NCI-H2029 (cell line): ENCODE results near the gene PEAR1.

Source experiments
- DNase-seq: peaks from one replicate; lab custom pipeline; 2025; lab: John Stamatoyannopoulos, UW

Gene PEAR1

GRCh38 chr1:156901966-156902915, 8.7 kb downstream of the PEAR1 start:
- no peak for DNase-seq

DNA sequence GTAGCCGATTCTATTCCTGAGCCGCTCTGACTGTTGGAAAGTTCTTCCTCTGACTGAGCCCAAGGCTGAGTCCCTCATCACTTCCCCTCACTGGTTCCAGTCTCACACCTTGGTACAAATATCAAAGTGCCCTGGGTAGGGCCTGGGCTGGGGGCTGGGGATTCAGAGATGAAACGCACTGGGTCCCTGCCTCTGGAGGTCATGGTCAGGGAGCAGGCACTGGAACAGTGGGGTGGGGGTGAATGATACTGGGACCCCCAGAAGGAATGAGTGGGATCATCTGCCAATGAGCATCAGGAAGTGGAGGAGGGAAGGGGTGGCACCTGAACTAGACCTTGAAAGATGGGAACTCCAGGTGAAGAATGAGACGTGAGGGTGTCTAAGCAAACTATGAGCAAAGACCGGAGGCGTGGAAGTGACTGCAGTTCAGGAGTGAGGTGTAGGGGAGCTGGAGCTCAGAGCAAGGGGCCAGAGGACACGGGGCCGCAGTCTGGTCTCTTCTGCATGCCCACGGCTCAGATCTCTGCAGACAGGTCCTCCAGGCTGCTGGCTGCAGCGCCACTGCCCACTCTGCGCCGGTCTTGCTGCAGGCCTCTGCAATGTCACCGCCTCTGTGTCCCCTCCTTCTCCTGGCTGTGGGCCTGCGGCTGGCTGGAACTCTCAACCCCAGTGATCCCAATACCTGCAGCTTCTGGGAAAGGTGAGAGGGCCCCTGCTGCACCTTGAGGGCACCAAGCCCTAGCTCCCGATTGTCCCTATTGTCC, 10.0 kb downstream of the PEAR1 start:
- no peak for DNase-seq

- DNase-seq = no peak
Measured at GRCh38 chr1:156904187-156904959, 10.9 kb downstream of the PEAR1 start.

DNA sequence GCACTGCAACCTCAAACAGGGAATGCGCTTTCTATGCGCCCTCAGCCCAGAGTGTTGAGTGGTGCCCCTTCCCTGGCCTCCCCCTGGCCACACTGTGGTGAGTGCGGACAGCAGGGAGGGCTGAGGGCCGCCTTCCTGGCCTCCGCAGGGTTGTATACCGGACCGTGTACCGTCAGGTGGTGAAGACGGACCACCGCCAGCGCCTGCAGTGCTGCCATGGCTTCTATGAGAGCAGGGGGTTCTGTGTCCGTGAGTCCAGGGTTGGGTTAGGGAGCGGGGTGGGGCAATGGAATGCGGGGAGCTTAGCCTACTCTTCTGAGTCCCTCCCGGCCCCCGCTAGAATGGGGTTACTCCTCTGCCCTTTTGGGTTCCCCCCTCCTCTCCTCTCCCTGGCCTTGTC, 11.7 kb downstream of the PEAR1 start:
- no peak for DNase-seq

GRCh38 chr1:156905651-156906050, 12.1 kb downstream of the PEAR1 start:
- no peak for DNase-seq

GRCh38 chr1:156906206-156906906, 12.8 kb downstream of the PEAR1 start:
- no peak for DNase-seq

DNA sequence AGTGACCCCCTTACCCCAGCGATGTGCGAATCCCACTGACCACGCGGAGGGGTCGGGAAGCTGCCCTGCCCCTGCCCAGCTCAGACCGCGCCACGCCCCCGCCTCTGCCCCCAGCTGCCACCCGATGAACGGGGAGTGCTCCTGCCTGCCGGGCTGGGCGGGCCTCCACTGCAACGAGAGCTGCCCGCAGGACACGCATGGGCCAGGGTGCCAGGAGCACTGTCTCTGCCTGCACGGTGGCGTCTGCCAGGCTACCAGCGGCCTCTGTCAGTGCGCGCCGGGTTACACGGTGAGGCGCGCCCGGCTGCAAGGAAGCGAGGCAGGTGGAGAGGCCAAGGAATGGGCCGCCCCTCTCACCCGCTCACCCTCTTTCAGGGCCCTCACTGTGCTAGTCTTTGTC, 15.0 kb downstream of the PEAR1 start:
- DNase-seq = peak; percentile 7

DNA sequence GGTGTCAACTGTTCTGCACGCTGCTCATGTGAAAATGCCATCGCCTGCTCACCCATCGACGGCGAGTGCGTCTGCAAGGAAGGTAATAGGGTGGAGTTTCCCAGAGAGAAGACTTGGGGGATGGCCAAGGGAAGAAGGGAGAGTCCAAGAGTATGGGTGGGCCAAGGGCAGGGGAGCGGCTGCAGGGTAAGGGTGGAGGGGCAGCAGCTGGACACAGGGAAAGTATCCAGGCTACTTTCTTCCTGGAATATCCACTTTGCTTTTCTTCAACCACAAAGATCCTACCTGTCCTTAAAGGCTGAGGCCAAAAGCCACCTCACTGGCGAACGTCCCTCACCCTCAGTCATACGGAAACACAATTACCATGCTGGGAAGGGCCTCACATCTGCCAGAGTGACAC, 15.4 kb downstream of the PEAR1 start:
- no peak for DNase-seq

- no peak for DNase-seq
Measured at GRCh38 chr1:156909671-156910070, 16.2 kb downstream of the PEAR1 start.

- no peak for DNase-seq
Measured at GRCh38 chr1:156910309-156910782, 16.8 kb downstream of the PEAR1 start.

GRCh38 chr1:156911577-156912298, 18.2 kb downstream of the PEAR1 start:
- peak; percentile 81 for DNase-seq

- no peak for DNase-seq
Measured at GRCh38 chr1:156912310-156912709, 18.8 kb downstream of the PEAR1 start.

DNA sequence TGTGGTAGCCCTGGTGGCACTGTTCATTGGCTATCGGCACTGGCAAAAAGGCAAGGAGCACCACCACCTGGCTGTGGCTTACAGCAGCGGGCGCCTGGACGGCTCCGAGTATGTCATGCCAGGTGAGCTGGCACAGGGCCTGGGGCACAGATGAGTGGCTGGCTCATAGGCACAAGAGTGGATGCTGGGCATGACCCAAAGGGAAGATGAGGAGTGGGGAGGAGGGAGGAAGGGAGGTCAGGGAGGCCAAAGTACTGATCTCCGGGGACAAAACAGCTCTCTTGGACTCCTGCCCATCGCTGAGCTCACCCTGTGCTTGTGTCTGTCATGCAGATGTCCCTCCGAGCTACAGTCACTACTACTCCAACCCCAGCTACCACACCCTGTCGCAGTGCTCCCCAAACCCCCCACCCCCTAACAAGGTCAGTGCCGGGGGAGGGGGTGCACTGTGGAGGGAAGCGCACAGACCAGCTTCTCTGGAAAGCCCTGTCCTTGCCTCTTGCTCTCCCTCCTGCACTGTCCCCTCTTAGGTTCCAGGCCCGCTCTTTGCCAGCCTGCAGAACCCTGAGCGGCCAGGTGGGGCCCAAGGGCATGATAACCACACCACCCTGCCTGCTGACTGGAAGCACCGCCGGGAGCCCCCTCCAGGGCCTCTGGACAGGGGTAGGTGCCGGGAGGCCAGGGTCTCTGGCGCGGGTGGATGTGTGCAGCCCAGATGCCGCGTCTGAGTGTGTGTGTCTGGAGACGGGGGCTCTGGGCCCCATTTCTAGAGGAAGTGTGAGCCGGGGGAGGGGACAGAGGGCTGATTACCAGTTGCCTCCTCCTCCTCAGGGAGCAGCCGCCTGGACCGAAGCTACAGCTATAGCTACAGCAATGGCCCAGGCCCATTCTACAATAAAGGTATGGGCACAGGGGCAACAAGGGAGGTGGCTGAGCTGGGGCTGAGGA, 19.6 kb downstream of the PEAR1 start:
- DNase-seq = peak; percentile 93

GRCh38 chr1:156913809-156914387, 20.4 kb downstream of the PEAR1 start:
- no peak for DNase-seq

DNA sequence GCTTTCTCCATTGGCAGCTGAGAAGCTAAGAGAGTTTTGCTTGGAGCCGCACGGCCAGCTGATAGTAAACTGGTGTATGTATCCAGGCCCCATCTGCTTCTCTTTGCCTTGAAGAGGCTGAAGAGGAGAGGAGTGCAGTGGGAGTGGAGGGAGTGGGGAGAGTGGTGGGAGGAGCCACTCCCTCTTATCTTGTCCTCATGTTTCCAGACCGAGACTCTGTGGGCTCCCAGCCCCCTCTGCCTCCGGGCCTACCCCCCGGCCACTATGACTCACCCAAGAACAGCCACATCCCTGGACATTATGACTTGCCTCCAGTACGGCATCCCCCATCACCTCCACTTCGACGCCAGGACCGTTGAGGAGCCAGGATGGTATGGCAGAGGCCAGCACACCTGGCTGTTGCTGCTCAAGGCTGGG, 20.9 kb downstream of the PEAR1 start:
- no peak for DNase-seq

DNA sequence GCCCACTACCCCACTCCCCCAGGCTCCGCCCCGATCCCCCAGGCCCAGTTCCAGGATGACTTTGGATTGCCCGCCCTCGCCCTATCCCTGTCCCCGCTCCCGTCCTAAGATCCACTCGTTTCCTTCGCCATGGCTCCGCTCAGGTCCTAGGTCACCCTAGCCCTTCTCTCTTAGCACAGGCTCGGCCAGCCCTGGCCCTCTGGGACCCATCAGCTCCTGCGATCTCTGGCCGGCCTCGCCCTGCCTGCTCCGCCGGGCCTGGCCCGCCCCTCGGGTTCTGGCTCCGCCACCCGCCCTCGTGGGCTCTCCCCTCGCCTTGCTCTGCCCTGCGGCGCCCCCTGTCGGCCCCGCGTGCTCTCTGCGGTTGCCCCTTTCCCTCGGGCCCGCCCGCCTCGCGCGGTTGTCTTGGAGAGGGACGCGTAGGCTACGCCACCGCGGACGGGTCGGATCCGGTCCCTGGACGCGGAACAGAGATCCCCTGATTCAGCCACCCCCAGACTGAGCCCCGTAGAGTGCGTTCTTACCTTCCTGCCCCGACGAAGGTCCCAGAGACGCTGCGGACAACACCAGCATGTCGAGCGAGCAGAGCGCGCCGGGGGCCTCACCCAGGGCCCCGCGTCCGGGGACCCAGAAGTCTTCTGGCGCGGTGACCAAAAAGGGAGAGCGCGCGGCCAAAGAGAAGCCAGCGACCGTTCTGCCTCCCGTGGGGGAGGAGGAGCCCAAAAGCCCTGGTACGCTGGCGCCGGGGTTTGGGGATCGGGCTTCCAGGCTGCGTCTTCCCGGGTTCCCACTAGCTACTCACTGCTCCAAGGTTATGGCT, 26.9 kb downstream of the PEAR1 start, which contains the start of gene LRRC71:
TSS of gene LRRC71 (plus strand) at position 400 of the 820 bp plus-strand sequence. CDS start at position 572, 172 bp downstream.
- DNase-seq = peak; percentile 66

DNA sequence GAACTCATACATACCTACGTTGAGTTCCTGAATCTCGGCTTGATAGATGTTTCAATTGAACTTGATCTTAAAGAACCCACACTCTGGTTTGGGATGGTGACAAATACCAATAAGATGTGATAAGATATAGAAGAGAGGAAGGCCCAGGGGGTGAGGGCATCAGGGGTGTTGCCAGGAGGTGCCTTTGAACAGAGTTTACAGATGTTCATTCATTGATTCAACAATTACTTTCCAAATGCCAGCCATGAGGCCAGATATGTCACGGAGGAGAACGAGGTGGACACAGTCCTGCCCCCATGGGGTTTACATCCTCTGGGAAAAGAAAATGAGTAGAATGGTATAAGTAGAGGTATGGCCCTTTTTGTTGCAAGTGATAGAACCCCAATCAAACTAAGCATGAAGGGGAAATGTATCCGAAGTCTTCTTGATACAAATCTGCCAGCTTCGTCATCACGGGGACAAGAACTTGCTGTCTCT, 27.6 kb downstream of the PEAR1 start:
- no peak for DNase-seq
